H9 (cell line): Measurements from ENCODE around the gene CRCP. TPM values are rescaled to one million over a fixed set of nuclear protein-coding genes. Genes with fewer than 3 reads are reported as not detected.

Source experiments
- DNase-seq: peaks from one replicate; pipeline ENCODE4 v3.0.0-alpha.2; 2017
- H2AFZ ChIP-seq: one replicate; pipeline ENCODE4 v1.6.1; 2013; ENCODE audit warnings: mild to moderate bottlenecking, low read length, control low read depth, moderate library complexity
- H2AK5ac ChIP-seq: 2 replicates; pipeline ENCODE4 v1.6.1; 2013; ENCODE audit warnings: low read length, control low read depth, mixed read lengths; ENCODE audit not compliant: insufficient read length
- H2BK120ac ChIP-seq: one replicate; pipeline ENCODE4 v1.6.1; 2013; ENCODE audit warnings: low read depth, mild to moderate bottlenecking, low read length, control low read depth, inconsistent platforms; ENCODE audit not compliant: poor library complexity, severe bottlenecking
- H2BK12ac ChIP-seq: 2 replicates; pipeline ENCODE4 v1.6.1; 2013; ENCODE audit warnings: low read length, control low read depth, mixed read lengths, low read depth; ENCODE audit not compliant: insufficient read length
- H2BK15ac ChIP-seq: 2 replicates; pipeline ENCODE4 v1.6.1; 2013; ENCODE audit warnings: low read depth, low read length, control low read depth
- H2BK20ac ChIP-seq: one replicate; pipeline ENCODE4 v1.6.1; 2013; ENCODE audit warnings: low read depth, mild to moderate bottlenecking, low read length, control low read depth, inconsistent platforms; ENCODE audit not compliant: poor library complexity, severe bottlenecking
- H2BK5ac ChIP-seq: 2 replicates; pipeline ENCODE4 v1.6.1; 2013; ENCODE audit warnings: low read length, control low read depth, mixed read lengths; ENCODE audit not compliant: insufficient read length
- H3K14ac ChIP-seq: 2 replicates; pipeline ENCODE4 v1.6.1; 2013; ENCODE audit warnings: low read length, control low read depth; ENCODE audit not compliant: insufficient read depth
- H3K18ac ChIP-seq: 2 replicates; pipeline ENCODE4 v1.6.1; 2013; ENCODE audit warnings: low read depth, mild to moderate bottlenecking, mixed read lengths, low read length, control low read depth; ENCODE audit not compliant: insufficient read length
- H3K23ac ChIP-seq: 2 replicates; pipeline ENCODE4 v1.6.1; 2013; ENCODE audit warnings: low read length, control low read depth, mixed read lengths, low read depth; ENCODE audit not compliant: insufficient read length
- H3K23me2 ChIP-seq: 2 replicates; pipeline ENCODE4 v1.6.1; 2013; ENCODE audit warnings: low read depth, mild to moderate bottlenecking, mixed read lengths, low read length, control low read depth; ENCODE audit not compliant: insufficient read length, poor library complexity, severe bottlenecking
- H3K27ac ChIP-seq: 2 replicates; pipeline ENCODE4 v1.5.1; 2013; ENCODE audit warnings: low read length, control low read depth, mixed read lengths, low read depth; ENCODE audit not compliant: insufficient read length
- H3K27me3 ChIP-seq: 2 replicates; pipeline ENCODE4 v1.6.1; 2013; ENCODE audit warnings: low read length, control low read depth, inconsistent platforms; ENCODE audit not compliant: insufficient read depth
- H3K4ac ChIP-seq: 2 replicates; pipeline ENCODE4 v1.6.1; 2013; ENCODE audit warnings: low read depth, mild to moderate bottlenecking, control low read depth, inconsistent platforms, low read length, moderate library complexity
- H3K4me1 ChIP-seq: 2 replicates; pipeline ENCODE4 v1.6.1; 2013; ENCODE audit warnings: low read length, control low read depth, inconsistent platforms; ENCODE audit not compliant: insufficient read depth
- H3K4me2 ChIP-seq: 2 replicates; pipeline ENCODE4 v1.6.1; 2013; ENCODE audit warnings: low read length, control low read depth, mixed read lengths; ENCODE audit not compliant: insufficient read length, insufficient read depth
- H3K56ac ChIP-seq: 2 replicates; pipeline ENCODE4 v1.6.1; 2013; ENCODE audit warnings: low read depth, mild to moderate bottlenecking, mixed read lengths, low read length, control low read depth; ENCODE audit not compliant: insufficient read length
- H3K79me1 ChIP-seq: 2 replicates; pipeline ENCODE4 v1.6.1; 2013; ENCODE audit warnings: low read depth, mild to moderate bottlenecking, moderate library complexity, low read length, control low read depth, inconsistent platforms; ENCODE audit not compliant: insufficient read depth, poor library complexity, severe bottlenecking
- H3K79me2 ChIP-seq: 2 replicates; pipeline ENCODE4 v1.6.1; 2013; ENCODE audit warnings: low read length, control low read depth, inconsistent platforms; ENCODE audit not compliant: insufficient read depth
- H3K9ac ChIP-seq: 2 replicates; pipeline ENCODE4 v1.6.1; 2013; ENCODE audit warnings: low read length, control low read depth, mixed read lengths; ENCODE audit not compliant: insufficient read length; ENCODE audit errors: extremely low read depth
- H3K9me3 ChIP-seq: one replicate; pipeline ENCODE4 v1.6.1; 2013; ENCODE audit warnings: low read depth, low read length, inconsistent platforms; ENCODE audit not compliant: control insufficient read depth
- H3T11ph ChIP-seq: one replicate; pipeline ENCODE4 v1.6.1; 2013; ENCODE audit warnings: mild to moderate bottlenecking, low read length, control low read depth, inconsistent platforms
- H4K20me1 ChIP-seq: one replicate; pipeline ENCODE4 v1.6.1; 2013; ENCODE audit not compliant: control insufficient read depth, insufficient read length, insufficient read depth
- H4K5ac ChIP-seq: 2 replicates; pipeline ENCODE4 v1.6.1; 2013; ENCODE audit warnings: low read depth, mild to moderate bottlenecking, mixed read lengths, low read length, control low read depth; ENCODE audit not compliant: insufficient read length
- H4K8ac ChIP-seq: replicated peaks from 2 replicates; pipeline ENCODE4 v1.6.1; 2013; ENCODE audit warnings: low read length, control low read depth, mixed read lengths, low read depth; ENCODE audit not compliant: insufficient read length
- H4K91ac ChIP-seq: 2 replicates; pipeline ENCODE4 v1.6.1; 2013; ENCODE audit warnings: low read depth, mild to moderate bottlenecking, moderate library complexity, mixed read lengths, low read length, control low read depth; ENCODE audit not compliant: insufficient read length
- H3K27ac Mint-ChIP-seq, 3 experiments: 2 replicates in 2 of 3; 3 replicates in 1 of 3; pipeline ENCODE4 v1.8.0; 2020 to 2021; ENCODE audit warnings: mixed read lengths in 3 of 3, mild to moderate bottlenecking in 1 of 3, moderate library complexity in 1 of 3
- H3K27me3 Mint-ChIP-seq: 2 replicates; pipeline ENCODE4 v1.8.0; 2021; ENCODE audit warnings: low read depth, mild to moderate bottlenecking, moderate library complexity, mixed read lengths
- H3K36me3 Mint-ChIP-seq, 3 experiments: 2 replicates in 2 of 3; 3 replicates in 1 of 3; pipeline ENCODE4 v1.8.0; 2020 to 2021; ENCODE audit warnings: low read depth in 3 of 3, mixed read lengths in 3 of 3; ENCODE audit not compliant: insufficient read depth in 1 of 3
- H3K4me1 Mint-ChIP-seq, 2 experiments: 2 replicates each; pipeline ENCODE4 v1.8.0; 2020; ENCODE audit warnings: mixed read lengths in 2 of 2
- H3K4me3 Mint-ChIP-seq, 2 experiments: 2 replicates in 1 of 2; 3 replicates in 1 of 2; pipeline ENCODE4 v1.8.0; 2020 to 2021; ENCODE audit warnings: mild to moderate bottlenecking in 2 of 2, mixed read lengths in 2 of 2, moderate library complexity in 1 of 2
- H3K9me3 Mint-ChIP-seq, 2 experiments: 2 replicates in 1 of 2; 3 replicates in 1 of 2; pipeline ENCODE4 v1.8.0; 2020; ENCODE audit warnings: mild to moderate bottlenecking in 2 of 2, mixed read lengths in 2 of 2, moderate library complexity in 1 of 2
- WGBS: extraction: QIAGEN DNeasy Blood & Tissue Kit; methylation state at CpG from one replicate; pipeline ENCODE4 v1.1.7; 2013; ENCODE audit warnings: missing lambda C conversion rate, low lambda C conversion rate, mixed read lengths; ENCODE audit not compliant: insufficient read length; ENCODE audit errors: extremely low coverage; 5-methylcytosine and 5-hydroxymethylcytosine counted together
- total RNA-seq: library from RNA; stranded (reverse); gene quantifications from 2 replicates; pipeline ENCODE4 v1.2.1, GENCODE V29; 2021
- TF ChIP-seq, protein P1 (sequence below): fragments of 200-600 bp; sonication (generic); conservative IDR thresholded peaks from 3 replicates; pipeline ENCODE4 v1.8.0; 2021; ENCODE audit warnings: antibody characterized with exemption, mild to moderate bottlenecking

CRCP gene
- total RNA-seq, 1 experiment from 2014 or later: 39.0 TPM

DNA sequence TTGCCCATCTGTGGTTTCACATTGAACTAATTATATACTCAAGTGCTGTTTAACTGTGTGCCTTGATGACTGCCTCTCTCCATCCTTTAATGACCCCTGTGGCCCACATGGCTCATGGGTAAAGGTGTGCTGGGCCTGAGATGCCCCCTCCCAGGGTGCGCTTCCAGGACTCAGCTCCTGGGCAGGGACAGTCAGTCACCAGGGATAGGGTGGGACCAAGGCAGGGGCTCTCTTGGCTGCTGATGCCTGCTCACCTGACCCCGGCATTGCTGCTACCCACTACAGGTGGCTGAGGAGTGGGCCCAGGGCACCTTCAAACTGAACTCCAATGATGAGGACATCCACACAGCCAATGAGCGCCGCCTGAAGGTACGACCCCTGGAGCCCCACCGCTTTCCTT is 32.6 kb upstream of the CRCP start:
- WGBS: no CpG with 5 or more reads among the region's 6 CpGs
- Histone ChIP-seq H3K27ac (no peak overlapping the region), H2AK5ac (no peak overlapping the region), H3K79me1 (no peaks in the 10 kb centered on the region), H3K27me3 (no peaks in the 10 kb centered on the region), H3T11ph (no peak overlapping the region), H2BK12ac (no peak overlapping the region), H3K14ac (no peak overlapping the region), H4K20me1 (no peaks in the 10 kb centered on the region), H3K79me2 (no peaks in the 10 kb centered on the region), H3K18ac (no peak overlapping the region), H3K23me2 (no peaks in the 10 kb centered on the region), H2AFZ (no peak overlapping the region), H3K23ac (no peak overlapping the region), H3K4me1 (no peaks in the 10 kb centered on the region), H3K9ac (no peak overlapping the region), H4K8ac (no peak overlapping the region), H4K5ac (peak overlapping the region; percentile 38), H2BK20ac (no peak overlapping the region), H4K91ac (no peak overlapping the region), H3K4ac (no peak overlapping the region), H3K9me3 (no peaks in the 10 kb centered on the region), H3K56ac (no peak overlapping the region), H2BK5ac (no peak overlapping the region), H2BK15ac (no peak overlapping the region), H2BK120ac (no peak overlapping the region), H3K4me2 (no peak overlapping the region)
- Mint-ChIP-seq H3K4me3 (no peak overlapping the region), H3K36me3 (peaks cover 13 to 36% (median 21%) of the 10 kb centered on the region in 3 experiments; a peak in 6 of 7 replicates), H3K27me3 (no peaks in the 10 kb centered on the region), H3K27ac (no peak overlapping the region), H3K9me3 (no peaks in the 10 kb centered on the region), H3K4me1 (peaks cover 2 to 3% of the 10 kb centered on the region in 2 experiments; a peak in 2 of 4 replicates)
- DNase-seq: no peak
- TF ChIP-seq, protein P1, sequence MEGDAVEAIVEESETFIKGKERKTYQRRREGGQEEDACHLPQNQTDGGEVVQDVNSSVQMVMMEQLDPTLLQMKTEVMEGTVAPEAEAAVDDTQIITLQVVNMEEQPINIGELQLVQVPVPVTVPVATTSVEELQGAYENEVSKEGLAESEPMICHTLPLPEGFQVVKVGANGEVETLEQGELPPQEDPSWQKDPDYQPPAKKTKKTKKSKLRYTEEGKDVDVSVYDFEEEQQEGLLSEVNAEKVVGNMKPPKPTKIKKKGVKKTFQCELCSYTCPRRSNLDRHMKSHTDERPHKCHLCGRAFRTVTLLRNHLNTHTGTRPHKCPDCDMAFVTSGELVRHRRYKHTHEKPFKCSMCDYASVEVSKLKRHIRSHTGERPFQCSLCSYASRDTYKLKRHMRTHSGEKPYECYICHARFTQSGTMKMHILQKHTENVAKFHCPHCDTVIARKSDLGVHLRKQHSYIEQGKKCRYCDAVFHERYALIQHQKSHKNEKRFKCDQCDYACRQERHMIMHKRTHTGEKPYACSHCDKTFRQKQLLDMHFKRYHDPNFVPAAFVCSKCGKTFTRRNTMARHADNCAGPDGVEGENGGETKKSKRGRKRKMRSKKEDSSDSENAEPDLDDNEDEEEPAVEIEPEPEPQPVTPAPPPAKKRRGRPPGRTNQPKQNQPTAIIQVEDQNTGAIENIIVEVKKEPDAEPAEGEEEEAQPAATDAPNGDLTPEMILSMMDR: no peak
